ENCODE data around the gene GSDME. TPM values are rescaled to one million over a fixed set of nuclear protein-coding genes. Genes with fewer than 3 reads are reported as not detected.
"Not testable (repeated sequence)": the region's sequence is repeated elsewhere in the genome, so short reads cannot be mapped to it uniquely, and the experiment has no call there.

Gene GSDME
- total RNA-seq, result 1 to 10 TPM in 1 of 2 donors, under 1 TPM in 1; 0.50 to 1.6 TPM

DNA sequence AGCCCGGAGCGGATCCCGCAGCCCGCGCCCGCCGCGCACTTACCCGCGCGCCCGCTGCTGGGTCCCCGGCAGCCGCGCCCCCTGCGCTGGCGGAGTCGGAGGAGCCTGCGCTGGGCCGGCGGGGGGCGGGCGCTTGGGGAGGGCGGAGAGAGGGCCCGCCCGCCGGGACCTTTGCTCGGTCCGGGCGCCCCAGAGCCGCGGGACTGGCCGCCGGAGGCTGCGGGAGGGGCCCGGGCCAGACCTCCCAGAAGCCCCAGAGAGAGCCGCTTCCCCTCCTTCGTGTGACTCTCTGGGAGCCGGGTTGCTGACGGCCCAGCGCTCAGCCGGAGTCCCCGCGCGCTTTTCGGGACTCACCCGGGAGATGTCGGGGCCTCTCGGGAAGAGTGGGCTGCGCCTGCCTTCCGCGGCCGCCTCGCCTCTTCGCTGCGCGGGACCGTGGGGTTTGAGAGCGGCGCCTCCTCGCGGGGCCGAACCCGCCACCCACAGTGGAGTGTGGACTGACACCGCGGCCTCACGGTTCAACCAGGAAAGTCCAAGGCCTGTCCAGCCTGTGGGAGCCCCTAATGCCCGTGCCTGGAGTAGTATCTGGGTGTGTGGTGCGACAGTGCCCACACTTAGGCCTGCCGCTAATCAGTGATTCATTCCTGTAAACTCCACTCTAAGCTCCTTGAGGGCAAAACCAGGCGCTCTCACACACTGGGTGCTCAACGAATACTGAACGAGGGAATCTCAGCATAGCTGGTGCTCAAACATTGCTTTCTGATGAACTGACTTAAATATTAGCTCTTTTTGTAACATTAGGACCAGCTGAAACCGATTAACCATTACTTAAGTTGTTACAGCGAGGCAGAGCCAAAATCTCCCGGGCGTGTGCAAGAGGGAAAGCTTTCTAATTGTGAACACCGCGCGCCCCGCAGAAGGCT lies at the start of gene GSDME:
Gene GSDME (minus strand): TSS at position 112 of the 923 bp plus-strand sequence. CDS start 7,690 bp downstream, outside the sequence.
- peak; percentile 54 for ATAC-seq (replicated peaks)
- peaks cover 59% of the 10 kb centered on the region for H3K27me3 Mint-ChIP-seq
- H3K4me3 Mint-ChIP-seq, result peak within 1 kb of the TSS; percentile 76
- H3K36me3 Mint-ChIP-seq (ENCODE audit: low read depth), result no peaks in the 10 kb centered on the region
- H3K27ac Mint-ChIP-seq, result peak within 1 kb of the TSS; percentile 76
- peaks cover 5% of the 10 kb centered on the region for H3K9me3 Mint-ChIP-seq
- H3K4me1 Mint-ChIP-seq, result peaks cover 22% of the 10 kb centered on the region

DNA sequence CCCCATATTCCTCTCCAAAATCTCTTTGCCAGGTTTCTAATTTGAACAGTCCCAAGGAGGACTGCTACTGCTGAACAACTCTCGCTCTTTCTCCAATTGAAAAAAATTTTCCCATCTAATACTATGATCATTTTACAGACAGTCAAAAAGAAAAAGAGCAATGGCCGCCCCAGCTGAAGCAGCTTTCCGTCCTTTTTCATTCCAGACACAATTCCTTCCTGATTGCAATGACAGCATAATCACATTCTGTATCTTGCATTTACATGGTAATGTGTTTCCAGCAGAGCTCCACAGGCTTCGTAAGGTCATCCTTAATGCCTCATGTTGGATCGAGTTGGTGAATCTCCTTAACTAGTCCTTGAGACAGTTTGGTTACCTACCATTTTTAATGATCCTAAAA lies 45.0 kb upstream of the GSDME start:
- Mint-ChIP-seq H3K36me3 (ENCODE audit: low read depth) (peaks cover 99% of the 10 kb centered on the region), H3K27me3 (no peaks in the 10 kb centered on the region), H3K27ac (no peak overlapping the region), H3K4me1 (peaks cover 6% of the 10 kb centered on the region), H3K4me3 (no peak overlapping the region), H3K9me3 (no peaks in the 10 kb centered on the region)
- ATAC-seq (replicated peaks), result no peak

DNA sequence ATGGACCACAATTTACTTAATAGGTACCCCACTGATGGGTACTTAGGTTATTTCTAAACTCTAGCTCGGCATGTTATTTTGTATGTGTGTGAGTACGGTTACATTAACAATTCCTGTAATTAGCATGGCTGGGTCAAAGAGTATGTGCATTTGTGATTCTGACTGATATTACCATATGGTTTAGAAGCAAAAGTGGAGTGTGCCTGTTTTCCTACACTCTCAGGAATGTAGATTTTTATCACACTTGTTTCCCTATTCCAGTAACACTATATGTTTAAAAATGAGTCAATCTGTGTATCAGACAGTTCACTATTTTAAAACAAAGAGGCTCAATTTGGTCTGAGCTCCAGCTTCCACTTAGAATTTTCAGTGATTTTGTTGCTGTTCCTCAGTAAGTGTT lies 44.6 kb upstream of the GSDME start:
- Mint-ChIP-seq H3K27ac (no peak overlapping the region), H3K4me1 (peaks cover 6% of the 10 kb centered on the region), H3K27me3 (no peaks in the 10 kb centered on the region), H3K9me3 (no peaks in the 10 kb centered on the region), H3K4me3 (no peak overlapping the region), H3K36me3 (ENCODE audit: low read depth) (peaks cover 99% of the 10 kb centered on the region)
- ATAC-seq (replicated peaks), result no peak

DNA sequence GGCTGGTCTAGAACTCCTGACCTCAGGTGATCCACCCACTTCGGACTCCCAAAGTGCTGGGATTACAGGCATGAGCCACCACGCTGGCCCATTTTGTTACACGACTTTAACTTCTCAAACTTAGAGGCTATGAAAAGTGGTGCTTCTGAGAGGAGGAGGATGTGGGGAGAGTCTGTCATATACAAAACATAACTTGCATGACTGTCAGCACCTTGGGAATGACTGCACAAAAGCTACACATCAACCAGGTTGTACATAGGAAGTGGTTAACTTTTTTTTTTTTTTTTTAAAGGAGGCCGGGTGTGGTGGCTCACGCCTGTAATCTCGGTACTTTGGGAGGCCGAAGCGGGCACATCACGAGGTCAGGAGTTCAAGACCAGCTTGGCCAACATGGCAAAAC lies 43.4 kb upstream of the GSDME start:
- Mint-ChIP-seq H3K4me3 (peak overlapping the region; percentile 52), H3K36me3 (ENCODE audit: low read depth) (peaks cover 99% of the 10 kb centered on the region), H3K4me1 (peaks cover 9% of the 10 kb centered on the region), H3K9me3 (no peaks in the 10 kb centered on the region), H3K27ac (peak overlapping the region; percentile 88), H3K27me3 (no peaks in the 10 kb centered on the region)
- peak; percentile 99 for ATAC-seq (replicated peaks)

DNA sequence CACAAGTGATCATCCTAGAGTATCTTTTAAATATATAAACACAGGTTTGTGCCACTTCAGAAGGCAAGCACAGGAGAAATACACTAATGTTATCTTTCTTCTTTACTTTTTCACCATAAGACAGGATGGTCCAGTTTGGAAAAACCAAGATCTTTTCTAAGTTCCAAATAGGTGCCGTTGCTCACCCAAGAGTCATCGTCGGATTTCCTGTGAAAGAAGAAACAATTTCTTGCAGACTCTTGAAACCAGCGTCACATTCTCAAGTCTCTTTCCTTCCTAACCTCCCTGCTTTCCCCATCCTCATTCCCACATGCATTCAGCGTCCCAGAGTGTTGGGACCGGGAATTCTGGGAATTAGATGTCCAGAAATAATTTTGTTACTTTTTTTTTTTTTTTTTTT lies 42.8 kb upstream of the GSDME start:
- Mint-ChIP-seq H3K9me3 (no peaks in the 10 kb centered on the region), H3K4me3 (no peak overlapping the region), H3K27me3 (no peaks in the 10 kb centered on the region), H3K36me3 (ENCODE audit: low read depth) (peaks cover 96% of the 10 kb centered on the region), H3K4me1 (peaks cover 12% of the 10 kb centered on the region), H3K27ac (peak overlapping the region; percentile 88)
- no peak for ATAC-seq (replicated peaks)

DNA sequence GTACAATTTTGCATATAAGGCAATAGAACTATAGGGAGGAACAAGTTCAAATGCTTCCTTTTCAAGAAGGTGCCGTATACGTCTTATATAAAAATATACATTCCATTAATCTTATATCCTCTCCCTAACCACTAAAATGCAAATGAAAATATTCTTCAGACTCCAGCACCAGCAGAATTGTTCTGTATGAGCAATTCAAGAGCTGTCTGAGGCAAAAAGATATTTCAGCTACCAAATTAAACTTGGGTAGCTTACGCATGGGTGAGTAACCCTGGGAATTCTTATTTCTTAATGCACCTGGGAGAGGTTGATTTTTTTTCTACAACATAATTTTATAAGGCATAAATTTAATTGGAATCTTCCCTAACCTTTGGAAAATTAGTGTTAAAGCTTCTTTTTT lies 42.2 kb upstream of the GSDME start:
- Mint-ChIP-seq H3K4me3 (no peak overlapping the region), H3K27me3 (no peaks in the 10 kb centered on the region), H3K27ac (no peak overlapping the region), H3K36me3 (ENCODE audit: low read depth) (peaks cover 93% of the 10 kb centered on the region), H3K9me3 (no peaks in the 10 kb centered on the region), H3K4me1 (peaks cover 17% of the 10 kb centered on the region)
- ATAC-seq (replicated peaks), result no peak

DNA sequence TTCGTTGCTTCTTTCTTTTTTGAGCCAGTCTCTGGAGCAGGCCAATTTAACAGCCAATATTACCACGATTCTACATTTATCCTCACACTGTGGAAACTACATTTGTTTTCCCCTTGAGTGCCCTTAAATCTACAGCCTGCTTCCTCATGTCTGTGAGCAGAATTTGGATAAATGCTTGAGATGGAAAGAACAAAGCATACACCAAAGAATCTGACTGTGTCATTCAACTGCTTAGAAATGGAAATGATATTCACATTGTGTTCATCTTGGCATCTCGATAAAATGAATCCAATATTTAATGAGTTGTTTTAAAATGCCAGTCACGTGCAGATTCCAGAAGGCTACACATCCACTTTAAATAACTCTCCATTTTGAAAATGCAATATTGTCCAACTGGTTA lies 41.0 kb upstream of the GSDME start:
- H3K4me3 Mint-ChIP-seq, result no peak overlapping the region
- H3K27me3 Mint-ChIP-seq, result no peaks in the 10 kb centered on the region
- no peaks in the 10 kb centered on the region for H3K9me3 Mint-ChIP-seq
- no peak for ATAC-seq (replicated peaks)
- H3K36me3 Mint-ChIP-seq (ENCODE audit: low read depth), result peaks cover 86% of the 10 kb centered on the region
- no peak overlapping the region for H3K27ac Mint-ChIP-seq
- peaks cover 24% of the 10 kb centered on the region for H3K4me1 Mint-ChIP-seq

DNA sequence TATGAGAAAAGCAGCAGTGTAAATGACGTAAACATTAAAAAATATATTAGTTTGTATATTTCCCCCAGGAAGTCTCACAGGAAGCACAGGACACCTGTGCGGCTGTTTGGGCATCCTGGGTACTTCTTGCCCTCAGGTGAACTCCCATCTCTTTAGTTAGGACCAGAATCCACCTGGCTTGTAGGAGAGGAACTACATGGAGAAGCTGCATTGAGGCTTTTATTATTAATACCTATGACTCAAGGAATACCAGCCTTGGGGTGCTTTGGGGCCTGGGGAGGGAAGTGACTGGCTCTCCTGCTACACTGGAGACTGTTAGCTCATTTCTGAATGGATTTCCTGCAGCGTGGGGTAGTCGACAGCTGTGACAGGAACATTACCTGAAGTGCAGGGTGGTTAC lies 40.0 kb upstream of the GSDME start:
- Mint-ChIP-seq H3K36me3 (ENCODE audit: low read depth) (peaks cover 79% of the 10 kb centered on the region), H3K27ac (no peak overlapping the region), H3K9me3 (no peaks in the 10 kb centered on the region), H3K27me3 (no peaks in the 10 kb centered on the region), H3K4me1 (peaks cover 24% of the 10 kb centered on the region), H3K4me3 (no peak overlapping the region)
- no peak for ATAC-seq (replicated peaks)

DNA sequence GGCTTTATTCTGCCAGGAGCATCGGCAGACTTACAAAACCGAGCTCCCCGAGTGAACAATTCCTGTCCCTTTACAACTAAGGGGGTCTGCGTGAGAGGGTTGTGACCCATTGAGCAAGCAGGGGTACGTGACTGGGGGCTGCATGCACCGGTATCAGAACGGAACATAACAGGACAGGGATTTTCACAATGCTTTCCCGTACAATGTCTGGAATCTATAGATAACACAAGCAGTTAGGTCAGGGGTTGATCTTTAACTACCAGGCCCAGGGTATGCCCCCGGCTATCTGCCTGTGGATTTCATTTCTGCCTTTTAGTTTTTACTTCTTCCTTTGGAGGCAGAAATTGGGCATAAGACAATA lies 38.1 kb upstream of the GSDME start:
- no peak for ATAC-seq (replicated peaks)
- H3K9me3 Mint-ChIP-seq, result no peaks in the 10 kb centered on the region
- H3K27me3 Mint-ChIP-seq, result no peaks in the 10 kb centered on the region
- H3K36me3 Mint-ChIP-seq (ENCODE audit: low read depth), result peaks cover 62% of the 10 kb centered on the region
- H3K27ac Mint-ChIP-seq, result no peak overlapping the region
- H3K4me1 Mint-ChIP-seq, result peaks cover 19% of the 10 kb centered on the region
- no peak overlapping the region for H3K4me3 Mint-ChIP-seq

DNA sequence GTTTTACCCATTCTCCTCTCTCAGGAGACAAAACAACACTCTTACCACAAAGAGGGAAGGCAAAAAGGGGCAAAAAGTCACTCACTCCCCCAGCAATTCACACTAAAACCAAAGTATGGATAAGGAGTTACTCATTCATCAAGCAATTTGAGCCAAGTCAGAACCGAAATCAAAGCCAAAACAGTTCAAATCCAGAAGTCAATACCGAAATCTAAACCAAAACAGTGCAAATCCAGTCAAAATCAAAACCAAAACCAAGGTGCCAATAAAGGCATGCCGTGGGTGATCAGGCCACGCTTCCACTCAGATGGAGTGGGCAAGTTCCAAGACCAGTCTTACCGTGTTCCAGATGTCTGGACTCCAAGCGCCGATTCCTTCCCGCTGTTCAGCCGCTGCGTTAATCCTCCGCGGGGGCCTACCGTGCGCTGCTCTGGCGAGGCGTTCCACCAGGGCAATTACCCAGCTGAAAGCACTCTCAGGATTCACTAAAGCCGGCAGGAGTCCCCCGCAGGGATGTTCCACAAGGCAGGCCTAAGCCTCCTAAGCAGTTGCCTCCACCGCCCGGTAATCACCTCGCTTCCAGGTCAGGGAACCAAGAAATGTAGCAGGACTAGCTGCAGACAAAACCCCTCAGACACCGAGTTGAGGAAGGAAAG lies 37.6 kb upstream of the GSDME start:
- Mint-ChIP-seq H3K4me3 (peak overlapping the region; percentile 17), H3K36me3 (ENCODE audit: low read depth) (peaks cover 57% of the 10 kb centered on the region), H3K27ac (peak overlapping the region; percentile 75), H3K4me1 (peaks cover 19% of the 10 kb centered on the region)
- not testable (repeated sequence) for H3K27me3 Mint-ChIP-seq; ATAC-seq (replicated peaks); H3K9me3 Mint-ChIP-seq

DNA sequence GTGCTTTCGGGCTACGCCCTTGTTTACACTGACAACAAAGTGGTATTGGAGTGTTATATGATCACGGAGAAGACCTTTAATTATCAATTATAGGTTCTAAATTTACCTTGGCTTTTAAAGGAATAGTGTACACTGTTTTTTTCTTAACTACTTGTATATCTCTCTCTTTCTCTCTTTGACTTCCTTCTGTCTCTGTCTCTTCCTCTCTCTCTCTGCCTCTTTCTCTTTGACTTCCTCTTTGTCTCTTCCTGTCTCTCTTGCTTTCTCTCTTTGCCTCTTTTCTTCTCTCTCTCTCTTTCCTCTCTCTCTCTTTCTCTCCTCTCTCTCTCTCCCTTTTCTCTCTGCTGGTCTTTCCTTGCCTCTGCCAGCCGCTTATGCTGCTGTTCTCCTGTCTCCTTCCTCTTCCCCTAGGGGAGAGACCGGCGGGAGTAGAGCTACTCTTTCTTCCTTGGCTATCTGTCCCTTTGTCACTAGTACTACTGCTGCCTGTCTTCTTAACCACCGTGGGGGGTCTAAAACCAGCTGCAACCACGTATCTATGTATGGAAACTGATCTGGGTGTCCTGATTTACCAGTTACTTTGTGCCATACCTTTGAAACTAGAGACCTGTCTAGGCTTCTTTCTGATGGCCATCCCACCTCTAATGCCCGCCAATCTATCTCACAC lies 36.9 kb upstream of the GSDME start:
- Mint-ChIP-seq H3K4me1 (peaks cover 19% of the 10 kb centered on the region), H3K27me3 (no peaks in the 10 kb centered on the region), H3K36me3 (ENCODE audit: low read depth) (peaks cover 51% of the 10 kb centered on the region), H3K4me3 (peak overlapping the region; percentile 17), H3K27ac (peak overlapping the region; percentile 75), H3K9me3 (no peaks in the 10 kb centered on the region)
- no peak for ATAC-seq (replicated peaks)

DNA sequence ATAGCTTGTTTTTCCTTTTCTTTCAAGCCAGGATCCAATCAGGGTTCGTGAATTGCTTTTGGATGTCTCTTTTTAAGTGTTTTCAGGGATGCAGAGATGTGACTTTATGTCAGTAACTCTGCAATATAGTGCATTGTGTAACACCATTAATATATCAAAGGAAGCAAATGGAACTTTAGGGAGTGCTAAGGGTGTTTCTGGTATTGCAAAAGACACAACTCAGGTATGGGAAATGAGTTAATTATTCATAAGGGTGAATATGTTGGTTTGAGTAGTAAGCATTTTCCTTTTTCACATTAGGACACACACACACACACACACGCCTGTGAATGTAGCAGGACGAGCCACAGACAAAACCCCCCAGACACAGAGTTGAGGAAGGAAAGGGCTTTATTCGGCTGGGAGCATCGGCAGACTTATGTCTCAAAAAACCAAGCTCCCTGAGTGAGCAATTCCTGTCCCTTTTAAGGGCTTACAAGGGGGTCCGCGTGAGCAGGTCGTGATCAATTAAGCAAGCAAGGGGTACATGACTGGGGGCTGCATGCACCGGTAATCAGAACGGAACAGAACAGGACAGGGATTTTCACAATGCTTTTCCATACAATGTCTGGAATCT lies 31.8 kb upstream of the GSDME start:
- Mint-ChIP-seq H3K36me3 (ENCODE audit: low read depth) (peaks cover 9% of the 10 kb centered on the region), H3K4me1 (peaks cover 11% of the 10 kb centered on the region), H3K27me3 (no peaks in the 10 kb centered on the region), H3K4me3 (no peak overlapping the region), H3K9me3 (peaks cover 1% of the 10 kb centered on the region), H3K27ac (no peak overlapping the region)
- ATAC-seq (replicated peaks), result no peak

DNA sequence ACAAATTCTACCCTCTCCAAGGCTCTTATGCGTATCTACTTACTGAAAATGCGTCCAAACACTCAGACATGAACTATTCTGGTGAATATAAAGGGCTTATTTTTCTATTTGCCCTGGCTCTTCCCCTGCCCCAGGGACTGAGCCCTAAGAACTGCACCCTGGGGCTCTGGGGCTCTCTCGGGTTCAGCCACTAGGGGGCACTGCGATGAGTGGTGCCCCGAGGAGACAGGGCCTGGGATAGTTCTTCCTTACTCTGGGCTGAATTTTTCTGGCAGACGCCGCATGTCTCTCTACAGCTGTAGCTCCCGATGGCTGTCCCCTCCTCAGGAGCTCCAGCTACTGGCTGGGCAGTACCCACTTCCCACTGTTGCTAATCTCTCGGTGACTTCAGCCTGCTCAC lies 30.8 kb upstream of the GSDME start:
- Mint-ChIP-seq H3K4me1 (peaks cover 13% of the 10 kb centered on the region), H3K4me3 (no peak overlapping the region), H3K36me3 (ENCODE audit: low read depth) (peaks cover 17% of the 10 kb centered on the region), H3K27me3 (no peaks in the 10 kb centered on the region), H3K9me3 (peaks cover 7% of the 10 kb centered on the region), H3K27ac (no peak overlapping the region)
- no peak for ATAC-seq (replicated peaks)

DNA sequence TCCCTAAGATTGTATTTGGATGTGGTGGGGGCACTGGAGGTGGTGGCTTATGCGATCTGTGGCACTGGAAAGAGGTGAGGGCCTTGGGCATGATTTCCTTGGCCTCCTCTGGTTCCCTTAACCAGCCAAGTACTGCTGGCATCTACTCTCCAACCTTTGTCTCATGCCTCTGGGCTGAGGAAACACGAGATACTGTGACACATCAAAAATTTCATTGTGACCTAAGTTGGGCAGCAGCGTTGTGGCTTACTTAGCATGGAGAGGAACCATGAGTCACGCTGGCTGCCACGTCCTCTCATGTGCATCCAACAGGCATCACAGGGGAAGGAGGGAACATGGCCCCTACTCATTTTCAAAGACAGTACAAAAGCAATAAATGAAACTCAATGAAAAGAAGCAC lies 29.7 kb upstream of the GSDME start:
- Mint-ChIP-seq H3K27ac (no peak overlapping the region), H3K9me3 (peaks cover 7% of the 10 kb centered on the region), H3K36me3 (ENCODE audit: low read depth) (peaks cover 12% of the 10 kb centered on the region), H3K4me1 (peaks cover 13% of the 10 kb centered on the region), H3K27me3 (no peaks in the 10 kb centered on the region), H3K4me3 (no peak overlapping the region)
- peak; percentile 98 for ATAC-seq (replicated peaks)

Measured in activated T-helper 17 cell treated with anti-CD3 and anti-CD28 coated beads, Interleukin-2, amount 50 U/mL, for 72 hours (primary cell).